ENCODE results near the gene MYEF2. TPM values are rescaled to one million over a fixed set of nuclear protein-coding genes. Genes with fewer than 3 reads are reported as not detected.

Gene MYEF2
- total RNA-seq, 1 donor from 2014 or later, result 22.6 TPM

DNA sequence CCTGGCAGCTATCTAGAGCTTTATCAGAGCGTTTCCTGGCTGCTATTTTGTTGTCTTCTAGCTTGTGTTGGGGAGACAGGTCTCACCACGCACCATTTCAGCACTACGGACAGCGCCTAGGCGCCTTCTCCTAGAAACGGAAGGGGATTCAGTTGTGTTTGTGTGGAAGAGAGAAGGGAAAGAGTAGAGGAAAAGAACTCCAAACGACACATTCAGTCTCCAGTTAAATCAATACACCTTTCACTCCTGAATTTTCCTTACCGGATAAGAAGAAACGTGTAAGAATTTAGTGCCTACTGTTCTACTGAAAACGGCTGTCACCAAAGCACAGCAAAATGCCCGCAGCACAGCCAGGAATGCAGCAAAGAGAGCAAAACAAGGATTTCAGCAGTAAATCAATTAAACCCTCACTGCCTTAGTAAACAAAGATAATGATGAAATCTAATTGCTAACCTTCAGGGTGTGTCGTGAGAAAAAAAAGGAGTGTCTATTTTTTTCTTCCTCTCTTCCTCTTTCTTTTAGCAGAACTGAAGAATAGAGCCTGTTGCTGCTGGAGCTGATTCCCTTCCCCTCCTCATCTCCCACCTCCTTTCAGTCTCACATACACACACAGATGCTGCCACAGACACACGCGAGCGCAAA, 13.0 kb upstream of the MYEF2 start:
- Histone ChIP-seq H3K79me2 (ENCODE audit: insufficient read depth, low read length) (no peaks in the 10 kb centered on the region), H3K9me3 (ENCODE audit: insufficient read depth, low read depth, low read length) (no peaks in the 10 kb centered on the region), H4K20me1 (ENCODE audit: insufficient read depth, low read length) (no peaks in the 10 kb centered on the region), H2AFZ (ENCODE audit: low read depth, low read length) (peak overlapping the region; percentile 47), H3K4me3 (ENCODE audit: insufficient read depth, low read depth, low read length) (peak overlapping the region; percentile 45), H3K27ac (ENCODE audit: low read depth, low read length) (no peak overlapping the region), H3K36me3 (ENCODE audit: insufficient read depth, low read length) (no peaks in the 10 kb centered on the region), H3K4me2 (ENCODE audit: low read length) (peak overlapping the region; percentile 84), H3K9ac (ENCODE audit: low read length) (no peak overlapping the region), H3K27me3 (ENCODE audit: insufficient read depth, low read length) (peaks cover 4% of the 10 kb centered on the region), H3K4me1 (ENCODE audit: insufficient read depth, low read length) (peaks cover 7% of the 10 kb centered on the region)
- Mint-ChIP-seq H3K36me3 (ENCODE audit: low read depth, unreplicated experiment) (no peaks in the 10 kb centered on the region), H3K27ac (ENCODE audit: unreplicated experiment) (no peak overlapping the region), H3K9me3 (ENCODE audit: unreplicated experiment) (no peaks in the 10 kb centered on the region), H3K4me3 (ENCODE audit: unreplicated experiment) (peak overlapping the region; percentile 87), H3K4me1 (ENCODE audit: low read depth, unreplicated experiment) (peaks cover 3% of the 10 kb centered on the region), H3K27me3 (ENCODE audit: low read depth, unreplicated experiment) (peaks cover 25% of the 10 kb centered on the region)
- TF ChIP-seq, protein P1, sequence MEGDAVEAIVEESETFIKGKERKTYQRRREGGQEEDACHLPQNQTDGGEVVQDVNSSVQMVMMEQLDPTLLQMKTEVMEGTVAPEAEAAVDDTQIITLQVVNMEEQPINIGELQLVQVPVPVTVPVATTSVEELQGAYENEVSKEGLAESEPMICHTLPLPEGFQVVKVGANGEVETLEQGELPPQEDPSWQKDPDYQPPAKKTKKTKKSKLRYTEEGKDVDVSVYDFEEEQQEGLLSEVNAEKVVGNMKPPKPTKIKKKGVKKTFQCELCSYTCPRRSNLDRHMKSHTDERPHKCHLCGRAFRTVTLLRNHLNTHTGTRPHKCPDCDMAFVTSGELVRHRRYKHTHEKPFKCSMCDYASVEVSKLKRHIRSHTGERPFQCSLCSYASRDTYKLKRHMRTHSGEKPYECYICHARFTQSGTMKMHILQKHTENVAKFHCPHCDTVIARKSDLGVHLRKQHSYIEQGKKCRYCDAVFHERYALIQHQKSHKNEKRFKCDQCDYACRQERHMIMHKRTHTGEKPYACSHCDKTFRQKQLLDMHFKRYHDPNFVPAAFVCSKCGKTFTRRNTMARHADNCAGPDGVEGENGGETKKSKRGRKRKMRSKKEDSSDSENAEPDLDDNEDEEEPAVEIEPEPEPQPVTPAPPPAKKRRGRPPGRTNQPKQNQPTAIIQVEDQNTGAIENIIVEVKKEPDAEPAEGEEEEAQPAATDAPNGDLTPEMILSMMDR (IDR thresholded peaks at IDR 0.05; ENCODE audit: insufficient read depth, low read depth, low read length), result no peak
- DNase-seq (ENCODE audit: low read depth), result peak; percentile 51
- FAIRE-seq, result peak; percentile 64

DNA sequence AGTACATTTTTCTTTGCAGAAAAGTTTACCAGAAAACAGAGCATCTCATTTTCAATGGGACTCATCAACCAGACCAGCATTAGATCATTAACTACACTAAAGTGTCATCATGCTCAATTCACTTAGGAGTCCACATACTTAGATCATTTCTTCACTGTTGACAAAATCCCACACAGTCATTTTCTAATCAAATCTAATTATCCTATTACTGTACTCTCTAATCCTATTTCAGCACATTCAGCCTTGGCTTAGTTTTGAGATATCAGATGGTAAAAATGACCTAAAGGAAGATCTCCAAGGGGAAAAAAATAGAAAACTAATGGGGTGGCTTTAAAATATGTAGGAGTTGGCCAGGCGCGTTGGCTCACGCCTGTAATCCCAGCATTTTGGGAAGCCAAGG, 8.2 kb upstream of the MYEF2 start:
- H3K9ac ChIP-seq (ENCODE audit: low read length), result no peak overlapping the region
- no peaks in the 10 kb centered on the region for H3K27me3 ChIP-seq (ENCODE audit: insufficient read depth, low read length)
- H3K4me1 Mint-ChIP-seq (ENCODE audit: low read depth, unreplicated experiment), result peaks cover under 1% of the 10 kb centered on the region
- no peak for DNase-seq (ENCODE audit: low read depth)
- TF ChIP-seq, protein P1 (IDR thresholded peaks at IDR 0.05; ENCODE audit: insufficient read depth, low read depth, low read length), result no peak
- no peak for TF ChIP-seq EZH2 (IDR thresholded peaks at IDR 0.05; ENCODE audit: insufficient read depth, low read length)
- no peak overlapping the region for H3K27ac ChIP-seq (ENCODE audit: low read depth, low read length)
- no peak overlapping the region for H3K4me3 ChIP-seq (ENCODE audit: insufficient read depth, low read depth, low read length)
- no peak overlapping the region for H3K4me2 ChIP-seq (ENCODE audit: low read length)
- no peaks in the 10 kb centered on the region for H3K36me3 ChIP-seq (ENCODE audit: insufficient read depth, low read length)
- no peaks in the 10 kb centered on the region for H3K9me3 ChIP-seq (ENCODE audit: insufficient read depth, low read depth, low read length)
- no peaks in the 10 kb centered on the region for H3K79me2 ChIP-seq (ENCODE audit: insufficient read depth, low read length)
- no peaks in the 10 kb centered on the region for H3K36me3 Mint-ChIP-seq (ENCODE audit: low read depth, unreplicated experiment)
- peaks cover 2% of the 10 kb centered on the region for H3K4me1 ChIP-seq (ENCODE audit: insufficient read depth, low read length)
- H2AFZ ChIP-seq (ENCODE audit: low read depth, low read length), result no peak overlapping the region
- no peak overlapping the region for H3K4me3 Mint-ChIP-seq (ENCODE audit: unreplicated experiment)
- FAIRE-seq, result no peak
- peaks cover 5% of the 10 kb centered on the region for H3K27me3 Mint-ChIP-seq (ENCODE audit: low read depth, unreplicated experiment)
- H4K20me1 ChIP-seq (ENCODE audit: insufficient read depth, low read length), result no peaks in the 10 kb centered on the region
- H3K27ac Mint-ChIP-seq (ENCODE audit: unreplicated experiment), result no peak overlapping the region
- H3K9me3 Mint-ChIP-seq (ENCODE audit: unreplicated experiment), result no peaks in the 10 kb centered on the region

DNA sequence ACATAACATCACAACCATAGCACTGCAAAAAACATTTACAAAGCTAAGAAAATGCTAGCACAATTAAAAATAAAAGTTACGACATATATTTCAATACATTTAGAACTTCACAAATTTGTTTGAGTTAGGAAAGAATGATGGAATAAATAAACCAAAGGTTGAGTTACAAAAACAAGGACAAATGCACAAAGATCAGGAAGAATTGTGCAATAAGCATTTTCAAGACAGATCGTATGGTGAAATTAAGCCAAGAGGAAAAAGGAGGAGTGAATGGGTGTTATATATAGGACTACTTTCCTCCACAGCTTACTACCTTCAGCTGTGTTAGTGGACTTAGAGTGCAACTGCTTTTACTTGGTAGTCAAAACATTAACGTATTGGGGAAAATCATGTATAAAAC, 7.4 kb upstream of the MYEF2 start:
- Mint-ChIP-seq H3K27me3 (ENCODE audit: low read depth, unreplicated experiment) (no peaks in the 10 kb centered on the region), H3K4me3 (ENCODE audit: unreplicated experiment) (no peak overlapping the region), H3K36me3 (ENCODE audit: low read depth, unreplicated experiment) (no peaks in the 10 kb centered on the region), H3K27ac (ENCODE audit: unreplicated experiment) (no peak overlapping the region), H3K4me1 (ENCODE audit: low read depth, unreplicated experiment) (no peaks in the 10 kb centered on the region), H3K9me3 (ENCODE audit: unreplicated experiment) (no peaks in the 10 kb centered on the region)
- no peak for DNase-seq (ENCODE audit: low read depth)
- H3K9ac ChIP-seq (ENCODE audit: low read length), result no peak overlapping the region
- no peaks in the 10 kb centered on the region for H3K9me3 ChIP-seq (ENCODE audit: insufficient read depth, low read depth, low read length)
- H3K4me2 ChIP-seq (ENCODE audit: low read length), result no peak overlapping the region
- no peak overlapping the region for H3K27ac ChIP-seq (ENCODE audit: low read depth, low read length)
- no peak for FAIRE-seq
- no peak overlapping the region for H3K4me3 ChIP-seq (ENCODE audit: insufficient read depth, low read depth, low read length)
- no peaks in the 10 kb centered on the region for H3K79me2 ChIP-seq (ENCODE audit: insufficient read depth, low read length)
- no peaks in the 10 kb centered on the region for H3K4me1 ChIP-seq (ENCODE audit: insufficient read depth, low read length)
- no peaks in the 10 kb centered on the region for H3K36me3 ChIP-seq (ENCODE audit: insufficient read depth, low read length)
- no peaks in the 10 kb centered on the region for H4K20me1 ChIP-seq (ENCODE audit: insufficient read depth, low read length)
- no peak overlapping the region for H2AFZ ChIP-seq (ENCODE audit: low read depth, low read length)
- no peaks in the 10 kb centered on the region for H3K27me3 ChIP-seq (ENCODE audit: insufficient read depth, low read length)
- TF ChIP-seq EZH2 (IDR thresholded peaks at IDR 0.05; ENCODE audit: insufficient read depth, low read length), result no peak
- TF ChIP-seq, protein P1 (IDR thresholded peaks at IDR 0.05; ENCODE audit: insufficient read depth, low read depth, low read length), result no peak

Data from astrocyte (in vitro differentiated cells and primary cell).